DMS53 treated with DMSO at 0.1 percent for 48 hours (cell line): ENCODE measurements around the gene GFOD1.

Experiments
- DNase-seq: peaks from one replicate; lab custom pipeline; 2025; ENCODE audit not compliant: unreplicated experiment; lab: John Stamatoyannopoulos, UW

Gene GFOD1, protein sequence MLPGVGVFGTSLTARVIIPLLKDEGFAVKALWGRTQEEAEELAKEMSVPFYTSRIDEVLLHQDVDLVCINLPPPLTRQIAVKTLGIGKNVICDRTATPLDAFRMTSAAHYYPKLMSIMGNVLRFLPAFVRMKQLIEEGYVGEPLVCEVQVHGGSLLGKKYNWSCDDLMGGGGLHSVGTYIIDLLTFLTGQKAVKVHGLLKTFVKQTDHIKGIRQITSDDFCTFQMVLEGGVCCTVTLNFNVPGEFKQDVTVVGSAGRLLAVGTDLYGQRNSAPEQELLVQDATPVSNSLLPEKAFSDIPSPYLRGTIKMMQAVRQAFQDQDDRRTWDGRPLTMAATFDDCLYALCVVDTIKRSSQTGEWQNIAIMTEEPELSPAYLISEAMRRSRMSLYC

DNA sequence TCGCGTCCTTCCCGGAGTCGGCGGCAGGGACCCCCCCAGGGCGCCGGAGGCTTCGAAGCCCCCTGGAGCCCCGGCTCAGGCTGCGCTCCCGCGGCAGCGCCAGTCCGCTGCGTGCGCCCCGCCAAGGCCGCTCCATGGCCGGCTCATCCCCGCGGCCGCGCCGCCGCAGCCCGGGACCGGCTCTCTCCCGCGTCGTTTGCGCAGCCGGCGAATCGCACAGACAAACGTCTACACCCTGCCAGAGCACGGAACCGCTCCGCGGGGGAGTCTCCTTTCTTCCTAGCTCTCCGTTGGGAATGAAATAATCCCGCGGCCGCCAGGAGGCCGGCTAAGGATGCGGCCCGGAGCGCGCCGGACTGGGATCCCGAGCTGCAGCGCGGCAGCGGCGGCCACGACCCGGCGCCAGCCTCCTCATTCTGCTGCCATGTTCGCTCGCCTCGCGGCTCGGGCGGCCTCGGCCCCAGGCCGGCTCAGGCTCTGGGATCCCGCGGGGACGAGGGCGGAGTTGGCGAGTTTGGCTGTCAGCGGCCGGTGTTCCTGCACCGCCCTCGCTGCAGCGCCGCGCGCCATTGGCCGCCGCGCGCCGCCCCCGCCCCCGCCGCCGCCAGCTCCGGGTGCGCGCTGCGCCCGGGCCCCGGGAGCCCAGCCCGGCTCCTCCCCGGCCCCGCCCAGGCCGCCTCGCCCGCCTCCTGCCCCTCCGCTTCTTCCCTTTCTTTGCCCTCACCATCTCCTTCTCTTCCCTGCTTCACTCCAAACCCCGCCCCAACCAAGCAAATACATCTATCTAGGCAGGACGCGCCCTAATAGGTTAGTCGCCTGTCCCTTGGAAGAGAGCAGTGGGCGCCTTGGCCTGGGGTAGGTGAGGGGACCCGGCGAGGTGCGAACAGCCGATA is at the start of gene GFOD1:
Gene GFOD1 (minus strand): TSS at position 479 of the 893 bp plus-strand sequence. CDS start 710 bp downstream, outside the sequence.
- peak; percentile 82 for DNase-seq

GRCh38 chr6:13536796-13537526 is 49.6 kb upstream of the GFOD1 start:
- no peak for DNase-seq

- DNase-seq, result no peak
These were observed 47.9 kb upstream of the GFOD1 start for GRCh38 chr6:13535306-13535705.

- no peak for DNase-seq
These were observed 47.1 kb upstream of the GFOD1 start for GRCh38 chr6:13534536-13534935.

GRCh38 chr6:13531956-13532355 is 44.6 kb upstream of the GFOD1 start:
- no peak for DNase-seq

GRCh38 chr6:13528777-13529343 is 41.5 kb upstream of the GFOD1 start:
- no peak for DNase-seq

- no peak for DNase-seq
These were observed 40.8 kb upstream of the GFOD1 start for GRCh38 chr6:13528232-13528631.

- DNase-seq, result no peak
These were observed 40.3 kb upstream of the GFOD1 start for GRCh38 chr6:13527671-13528056.

- peak; percentile 92 for DNase-seq
These were observed 39.6 kb upstream of the GFOD1 start for GRCh38 chr6:13526727-13527670.

GRCh38 chr6:13526357-13526726 is 38.9 kb upstream of the GFOD1 start:
- DNase-seq, result no peak

GRCh38 chr6:13524801-13525508 is 37.6 kb upstream of the GFOD1 start:
- peak; percentile 37 for DNase-seq

GRCh38 chr6:13523826-13524622 is 36.6 kb upstream of the GFOD1 start:
- no peak for DNase-seq

DNA sequence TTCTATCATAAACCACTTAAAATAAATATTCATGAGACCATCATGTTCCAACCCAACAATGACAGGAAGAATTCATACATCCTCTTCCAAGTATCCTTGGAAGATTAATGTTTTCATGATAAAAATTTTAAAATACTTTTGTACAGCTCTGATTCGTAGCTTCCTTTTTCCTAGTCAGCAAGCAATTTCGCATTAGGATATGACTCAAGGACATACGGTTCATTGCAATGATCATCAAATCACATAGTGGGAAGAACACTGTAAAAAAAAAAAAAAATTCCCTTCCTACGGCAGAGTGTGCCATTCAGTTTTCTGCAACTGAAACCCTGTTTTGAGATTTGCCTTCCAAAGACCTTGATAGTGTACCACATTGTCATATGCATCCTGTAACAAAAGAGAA is 35.3 kb upstream of the GFOD1 start:
- no peak for DNase-seq

DNA sequence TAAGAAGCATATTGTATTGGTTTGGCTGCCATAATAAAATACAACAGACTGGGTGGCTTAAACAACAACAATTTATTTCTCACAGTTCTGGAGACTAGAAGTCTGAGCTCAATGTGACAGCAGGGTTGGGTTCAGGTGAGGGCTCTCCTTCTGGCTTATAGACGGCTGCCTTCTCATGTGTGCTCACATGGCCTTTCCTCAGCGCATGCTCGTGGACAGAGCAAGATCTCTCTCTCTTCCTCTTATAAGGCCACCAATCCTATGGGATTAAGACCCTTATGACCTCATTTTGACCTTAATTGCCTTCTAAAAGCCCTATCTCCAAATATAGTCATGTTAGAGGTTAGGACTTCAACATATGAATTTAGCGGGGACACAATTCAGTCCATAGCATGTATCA is 32.4 kb upstream of the GFOD1 start:
- no peak for DNase-seq

DNA sequence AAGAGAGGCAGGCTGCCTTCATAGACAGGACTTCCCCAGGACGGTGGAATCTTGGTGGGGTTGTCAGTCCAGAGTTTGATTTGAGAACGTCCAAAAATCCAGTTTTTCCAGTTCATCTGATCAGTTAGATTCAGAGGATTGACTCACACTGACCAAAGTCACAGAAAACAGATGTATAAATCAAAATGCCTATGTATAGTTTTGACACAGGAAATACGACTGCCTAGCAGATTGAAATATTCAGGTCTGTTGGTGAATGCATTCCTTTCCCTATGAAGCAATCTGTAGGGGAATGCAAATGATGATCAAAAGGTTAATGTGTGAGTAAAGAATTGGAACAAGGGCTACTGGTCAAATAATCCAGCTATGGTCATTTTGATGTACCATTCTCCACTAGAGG is 29.7 kb upstream of the GFOD1 start:
- DNase-seq, result no peak

DNA sequence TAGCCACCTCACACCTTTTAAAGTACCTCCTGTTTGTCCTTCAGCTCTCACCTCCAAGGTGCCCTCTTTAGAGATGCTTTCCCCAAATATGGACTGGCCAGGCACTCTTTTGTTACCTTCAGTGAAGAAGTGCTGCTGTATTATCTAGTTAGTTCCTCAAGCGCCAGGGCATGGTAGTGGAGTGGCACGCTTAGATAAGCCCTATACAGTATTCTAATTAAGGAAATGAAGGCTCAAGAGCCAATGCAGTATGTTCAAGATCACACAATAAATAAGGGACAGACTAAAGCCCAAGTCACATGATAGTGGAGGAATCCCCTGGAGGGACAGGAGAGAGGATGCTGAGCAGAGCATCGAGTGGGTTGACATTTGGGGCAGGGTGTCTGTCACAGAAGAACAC is 28.5 kb upstream of the GFOD1 start:
- DNase-seq, result no peak

DNA sequence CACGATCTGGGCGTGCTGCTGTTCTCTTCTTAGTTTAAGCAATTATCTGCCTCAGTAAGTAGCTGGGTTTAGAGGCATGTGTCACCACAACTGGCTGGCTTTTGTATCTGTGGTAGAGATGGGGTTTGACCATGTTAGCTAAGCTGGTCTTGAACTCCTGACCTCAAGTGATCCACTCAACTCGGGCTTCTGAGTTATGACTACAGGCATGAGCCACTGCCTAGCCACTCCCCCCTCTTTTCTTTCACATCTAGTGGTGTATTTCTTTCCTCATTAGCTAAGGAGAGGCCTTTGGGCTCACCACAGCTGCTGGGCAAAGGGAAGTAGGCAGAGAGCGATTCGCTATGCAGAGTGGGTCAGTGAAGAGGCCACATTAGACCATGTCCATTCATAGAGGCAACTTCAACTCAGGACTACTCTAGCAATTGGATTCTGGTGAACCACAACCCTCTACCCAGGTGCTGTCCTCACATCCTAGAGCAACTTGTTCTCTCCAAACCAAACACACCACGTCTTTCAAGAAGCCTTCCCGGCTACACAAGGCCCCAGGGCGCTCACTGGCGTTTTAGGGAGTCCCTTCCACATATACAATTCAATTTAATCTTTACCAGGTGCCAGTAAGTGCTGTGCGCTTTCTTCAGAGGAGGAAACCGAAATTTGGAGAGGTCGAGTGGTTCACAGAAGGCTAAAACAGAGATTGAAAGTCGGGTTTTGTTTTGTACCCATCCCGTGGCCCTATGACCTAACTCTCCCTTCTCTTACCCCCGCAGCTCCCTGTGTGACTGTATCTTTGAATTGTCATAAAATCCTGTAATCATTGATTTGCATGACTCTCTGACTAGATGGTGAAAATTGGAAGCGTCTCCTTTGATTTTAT is 26.5 kb upstream of the GFOD1 start:
- DNase-seq, result no peak

GRCh38 chr6:13512900-13513299 is 25.5 kb upstream of the GFOD1 start:
- no peak for DNase-seq
